ENCODE results near the gene PTK7.

DNA sequence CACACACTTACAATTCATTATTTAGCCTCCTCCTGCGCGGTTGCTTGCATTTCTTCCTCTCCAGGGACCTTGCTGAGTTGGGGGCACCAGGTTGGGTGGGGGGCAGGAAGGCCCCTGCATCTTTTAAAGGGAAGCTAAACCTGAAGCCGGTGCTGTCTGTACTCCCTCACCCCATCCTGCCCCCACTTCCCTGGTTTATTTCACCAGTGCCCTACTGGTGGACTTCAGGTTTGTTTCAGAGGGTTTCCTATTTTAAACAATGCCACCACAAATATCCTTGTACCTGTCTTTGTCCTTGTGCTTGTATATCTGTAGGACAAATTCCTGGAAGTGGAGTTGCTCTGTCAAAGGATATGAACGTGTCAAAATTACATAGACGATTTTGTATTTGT, 21.0 kb downstream of the PTK7 start:
- TF ChIP-seq, protein P1, sequence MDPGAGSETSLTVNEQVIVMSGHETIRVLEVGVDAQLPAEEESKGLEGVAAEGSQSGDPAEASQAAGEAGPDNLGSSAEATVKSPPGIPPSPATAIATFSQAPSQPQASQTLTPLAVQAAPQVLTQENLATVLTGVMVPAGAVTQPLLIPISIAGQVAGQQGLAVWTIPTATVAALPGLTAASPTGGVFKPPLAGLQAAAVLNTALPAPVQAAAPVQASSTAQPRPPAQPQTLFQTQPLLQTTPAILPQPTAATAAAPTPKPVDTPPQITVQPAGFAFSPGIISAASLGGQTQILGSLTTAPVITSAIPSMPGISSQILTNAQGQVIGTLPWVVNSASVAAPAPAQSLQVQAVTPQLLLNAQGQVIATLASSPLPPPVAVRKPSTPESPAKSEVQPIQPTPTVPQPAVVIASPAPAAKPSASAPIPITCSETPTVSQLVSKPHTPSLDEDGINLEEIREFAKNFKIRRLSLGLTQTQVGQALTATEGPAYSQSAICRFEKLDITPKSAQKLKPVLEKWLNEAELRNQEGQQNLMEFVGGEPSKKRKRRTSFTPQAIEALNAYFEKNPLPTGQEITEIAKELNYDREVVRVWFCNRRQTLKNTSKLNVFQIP (CRISPR knock-in tag; IDR thresholded peaks at IDR 0.05; ENCODE audit: borderline replicate concordance, low read depth) = no peak
- TF ChIP-seq, protein P2, sequence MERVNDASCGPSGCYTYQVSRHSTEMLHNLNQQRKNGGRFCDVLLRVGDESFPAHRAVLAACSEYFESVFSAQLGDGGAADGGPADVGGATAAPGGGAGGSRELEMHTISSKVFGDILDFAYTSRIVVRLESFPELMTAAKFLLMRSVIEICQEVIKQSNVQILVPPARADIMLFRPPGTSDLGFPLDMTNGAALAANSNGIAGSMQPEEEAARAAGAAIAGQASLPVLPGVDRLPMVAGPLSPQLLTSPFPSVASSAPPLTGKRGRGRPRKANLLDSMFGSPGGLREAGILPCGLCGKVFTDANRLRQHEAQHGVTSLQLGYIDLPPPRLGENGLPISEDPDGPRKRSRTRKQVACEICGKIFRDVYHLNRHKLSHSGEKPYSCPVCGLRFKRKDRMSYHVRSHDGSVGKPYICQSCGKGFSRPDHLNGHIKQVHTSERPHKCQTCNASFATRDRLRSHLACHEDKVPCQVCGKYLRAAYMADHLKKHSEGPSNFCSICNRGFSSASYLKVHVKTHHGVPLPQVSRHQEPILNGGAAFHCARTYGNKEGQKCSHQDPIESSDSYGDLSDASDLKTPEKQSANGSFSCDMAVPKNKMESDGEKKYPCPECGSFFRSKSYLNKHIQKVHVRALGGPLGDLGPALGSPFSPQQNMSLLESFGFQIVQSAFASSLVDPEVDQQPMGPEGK (CRISPR knock-in tag; IDR thresholded peaks at IDR 0.05; ENCODE audit: borderline replicate concordance) = 0 out of 2 replicates have a peak, but pooled peaks have one; percentile 32
- TF ChIP-seq ZC3H10 (CRISPR knock-in tag; IDR thresholded peaks at IDR 0.05) (no peak), BACH2 (CRISPR knock-in tag; IDR thresholded peaks at IDR 0.05; ENCODE audit: borderline replicate concordance) (no peak)
- TF ChIP-seq, protein P3, sequence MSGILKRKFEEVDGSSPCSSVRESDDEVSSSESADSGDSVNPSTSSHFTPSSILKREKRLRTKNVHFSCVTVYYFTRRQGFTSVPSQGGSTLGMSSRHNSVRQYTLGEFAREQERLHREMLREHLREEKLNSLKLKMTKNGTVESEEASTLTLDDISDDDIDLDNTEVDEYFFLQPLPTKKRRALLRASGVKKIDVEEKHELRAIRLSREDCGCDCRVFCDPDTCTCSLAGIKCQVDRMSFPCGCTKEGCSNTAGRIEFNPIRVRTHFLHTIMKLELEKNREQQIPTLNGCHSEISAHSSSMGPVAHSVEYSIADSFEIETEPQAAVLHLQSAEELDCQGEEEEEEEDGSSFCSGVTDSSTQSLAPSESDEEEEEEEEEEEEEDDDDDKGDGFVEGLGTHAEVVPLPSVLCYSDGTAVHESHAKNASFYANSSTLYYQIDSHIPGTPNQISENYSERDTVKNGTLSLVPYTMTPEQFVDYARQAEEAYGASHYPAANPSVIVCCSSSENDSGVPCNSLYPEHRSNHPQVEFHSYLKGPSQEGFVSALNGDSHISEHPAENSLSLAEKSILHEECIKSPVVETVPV (CRISPR knock-in tag; IDR thresholded peaks at IDR 0.05) = no peak
- TF ChIP-seq, protein P4, sequence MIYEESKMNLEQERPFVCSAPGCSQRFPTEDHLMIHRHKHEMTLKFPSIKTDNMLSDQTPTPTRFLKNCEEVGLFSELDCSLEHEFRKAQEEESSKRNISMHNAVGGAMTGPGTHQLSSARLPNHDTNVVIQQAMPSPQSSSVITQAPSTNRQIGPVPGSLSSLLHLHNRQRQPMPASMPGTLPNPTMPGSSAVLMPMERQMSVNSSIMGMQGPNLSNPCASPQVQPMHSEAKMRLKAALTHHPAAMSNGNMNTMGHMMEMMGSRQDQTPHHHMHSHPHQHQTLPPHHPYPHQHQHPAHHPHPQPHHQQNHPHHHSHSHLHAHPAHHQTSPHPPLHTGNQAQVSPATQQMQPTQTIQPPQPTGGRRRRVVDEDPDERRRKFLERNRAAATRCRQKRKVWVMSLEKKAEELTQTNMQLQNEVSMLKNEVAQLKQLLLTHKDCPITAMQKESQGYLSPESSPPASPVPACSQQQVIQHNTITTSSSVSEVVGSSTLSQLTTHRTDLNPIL (CRISPR knock-in tag; IDR thresholded peaks at IDR 0.05; ENCODE audit: low read depth) = no peak

Measured in SK-N-SH treated with all-trans-retinoic acid at 6 μM for 48 hours (cell line).